GM04504 (cell line): ENCODE measurements around the gene CREB5.
"Not testable (repeated sequence)": the region's sequence is repeated elsewhere in the genome, so short reads cannot be mapped to it uniquely, and the experiment has no call there.

Source experiments
- DNase-seq: peaks from one replicate; pipeline ENCODE4 v3.0.0-alpha.2; 2012; ENCODE audit warnings: low read depth

Gene CREB5, protein sequence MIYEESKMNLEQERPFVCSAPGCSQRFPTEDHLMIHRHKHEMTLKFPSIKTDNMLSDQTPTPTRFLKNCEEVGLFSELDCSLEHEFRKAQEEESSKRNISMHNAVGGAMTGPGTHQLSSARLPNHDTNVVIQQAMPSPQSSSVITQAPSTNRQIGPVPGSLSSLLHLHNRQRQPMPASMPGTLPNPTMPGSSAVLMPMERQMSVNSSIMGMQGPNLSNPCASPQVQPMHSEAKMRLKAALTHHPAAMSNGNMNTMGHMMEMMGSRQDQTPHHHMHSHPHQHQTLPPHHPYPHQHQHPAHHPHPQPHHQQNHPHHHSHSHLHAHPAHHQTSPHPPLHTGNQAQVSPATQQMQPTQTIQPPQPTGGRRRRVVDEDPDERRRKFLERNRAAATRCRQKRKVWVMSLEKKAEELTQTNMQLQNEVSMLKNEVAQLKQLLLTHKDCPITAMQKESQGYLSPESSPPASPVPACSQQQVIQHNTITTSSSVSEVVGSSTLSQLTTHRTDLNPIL

DNA sequence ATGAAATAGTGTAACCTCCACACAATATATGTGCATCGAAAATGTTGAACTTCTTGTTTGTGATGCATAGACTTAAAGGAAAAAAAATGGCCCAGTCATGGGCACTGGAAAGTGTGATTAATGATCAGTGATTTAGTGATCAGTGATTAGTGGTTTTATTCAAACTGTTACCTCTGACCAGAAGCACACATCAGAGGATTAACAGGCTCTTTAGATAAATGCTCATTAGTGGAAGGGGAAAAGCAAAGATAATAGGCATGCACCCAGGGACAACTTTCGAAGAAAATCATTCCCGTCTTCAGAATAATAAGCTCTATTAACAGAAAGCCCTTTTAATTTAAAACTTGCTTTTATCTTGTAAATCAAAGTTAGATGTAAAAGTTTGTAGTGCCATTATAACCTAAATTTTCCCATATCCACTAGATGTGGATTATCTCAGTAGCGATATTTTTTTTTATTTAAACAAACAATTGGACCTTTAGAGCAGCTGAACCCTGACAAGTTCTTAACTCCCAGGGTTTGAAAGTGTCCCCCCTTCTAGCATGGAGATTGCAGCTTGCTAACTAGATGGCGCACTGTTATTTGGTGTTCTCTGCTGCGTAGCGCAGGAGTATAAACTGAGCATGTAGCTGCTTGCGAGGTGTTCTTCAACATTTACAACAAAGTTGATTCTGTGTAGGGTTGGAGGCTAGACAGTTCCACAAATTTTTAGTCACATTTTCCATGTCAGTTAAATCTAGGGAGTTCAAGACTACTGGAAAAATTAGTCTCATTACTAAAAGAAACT is at the start of gene CREB5:
Gene CREB5 (plus strand): TSS at position 643 of the 787 bp plus-strand sequence. CDS start 397 bp downstream, outside the sequence.
- DNase-seq, result no peak

DNA sequence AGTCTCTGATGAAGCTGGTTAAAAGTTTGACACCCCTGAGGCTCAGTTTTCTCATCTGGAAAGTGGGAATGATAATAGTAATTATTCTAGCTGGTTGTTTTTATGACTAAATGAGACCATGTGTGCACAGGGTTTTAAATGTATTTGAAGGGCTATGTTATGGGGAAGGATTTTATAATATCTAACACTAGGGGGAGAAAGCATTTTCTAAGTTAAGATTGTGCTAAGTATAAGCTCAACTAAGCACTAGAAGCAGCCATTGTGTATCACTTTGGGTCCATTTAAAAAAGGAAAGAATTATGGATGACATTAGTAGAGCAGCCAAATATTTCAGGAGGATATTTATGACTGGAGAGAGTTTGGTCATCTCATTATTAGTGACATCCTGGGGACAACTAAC is 49.5 kb upstream of the CREB5 start:
- DNase-seq, result no peak

- DNase-seq, result no peak
Observed at GRCh38 chr7:28364082-28364481, 48.2 kb upstream of the CREB5 start.

GRCh38 chr7:28369523-28369922 is 42.8 kb upstream of the CREB5 start:
- DNase-seq, result no peak

DNA sequence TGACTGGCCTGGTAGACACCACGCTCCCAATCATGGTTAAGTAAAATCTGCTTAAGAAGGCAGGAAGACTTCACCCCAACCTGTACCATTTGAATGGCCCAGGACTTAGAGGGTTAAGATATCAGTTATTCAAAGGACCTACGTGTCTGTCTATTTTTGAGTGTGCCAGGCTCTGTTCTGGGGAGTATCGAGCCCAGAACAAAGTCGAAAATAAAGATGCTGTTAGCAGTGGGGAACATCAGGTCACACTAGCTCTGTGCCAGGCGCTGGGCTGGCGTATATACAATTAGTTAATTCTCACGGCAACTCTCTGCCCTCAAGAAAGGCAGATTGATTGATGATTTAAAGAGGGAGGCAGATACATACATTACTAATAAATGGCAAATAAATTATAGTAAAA is 40.5 kb upstream of the CREB5 start:
- no peak for DNase-seq

GRCh38 chr7:28373990-28374389 is 38.3 kb upstream of the CREB5 start:
- DNase-seq, result no peak

GRCh38 chr7:28375729-28376128 is 36.6 kb upstream of the CREB5 start:
- no peak for DNase-seq

DNA sequence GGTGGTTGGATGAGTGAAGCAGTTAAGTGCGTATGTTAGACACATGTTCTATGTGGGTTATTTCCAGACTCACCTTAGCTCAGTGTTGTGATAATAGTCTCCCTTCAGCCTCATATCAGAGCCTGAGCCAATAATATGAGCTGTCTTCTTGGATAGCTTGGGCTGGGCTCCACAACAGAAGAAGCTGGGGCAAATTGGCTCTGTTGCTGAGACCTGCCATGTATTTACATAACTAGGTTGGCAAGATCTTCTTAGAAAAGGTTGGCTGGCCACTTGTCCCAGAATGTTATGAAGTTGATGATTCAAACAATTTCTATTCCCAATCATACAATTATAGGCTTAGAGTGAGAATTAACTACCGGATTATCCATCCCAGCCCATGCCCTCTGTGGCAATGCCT is 35.7 kb upstream of the CREB5 start:
- no peak for DNase-seq

DNA sequence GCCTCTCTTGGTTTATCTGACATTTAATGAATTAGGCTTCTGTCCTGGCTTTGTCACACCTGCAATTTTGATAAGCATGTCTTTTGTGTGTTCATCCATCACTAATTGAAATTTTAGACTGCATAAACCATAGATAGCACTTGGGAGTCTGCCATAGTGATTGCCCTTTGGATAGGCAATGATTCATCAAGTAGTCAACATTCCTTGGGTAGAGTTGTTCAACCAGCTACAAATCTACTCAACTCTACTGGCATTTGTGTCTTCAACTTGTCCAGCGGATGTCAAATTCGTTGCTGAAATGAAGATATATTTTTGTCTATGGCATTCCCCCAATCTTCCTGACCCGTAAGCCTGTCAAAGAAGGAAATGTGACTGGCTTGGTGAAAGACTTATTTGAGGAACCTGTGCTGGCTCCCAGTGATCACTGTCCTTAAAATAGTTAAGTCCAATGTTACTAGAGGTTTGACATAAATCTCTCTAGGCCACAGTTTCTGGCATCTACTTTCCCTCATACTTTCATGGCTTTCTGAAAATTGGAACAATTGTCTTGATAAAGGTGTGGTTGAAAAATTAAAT is 33.7 kb upstream of the CREB5 start:
- no peak for DNase-seq

DNA sequence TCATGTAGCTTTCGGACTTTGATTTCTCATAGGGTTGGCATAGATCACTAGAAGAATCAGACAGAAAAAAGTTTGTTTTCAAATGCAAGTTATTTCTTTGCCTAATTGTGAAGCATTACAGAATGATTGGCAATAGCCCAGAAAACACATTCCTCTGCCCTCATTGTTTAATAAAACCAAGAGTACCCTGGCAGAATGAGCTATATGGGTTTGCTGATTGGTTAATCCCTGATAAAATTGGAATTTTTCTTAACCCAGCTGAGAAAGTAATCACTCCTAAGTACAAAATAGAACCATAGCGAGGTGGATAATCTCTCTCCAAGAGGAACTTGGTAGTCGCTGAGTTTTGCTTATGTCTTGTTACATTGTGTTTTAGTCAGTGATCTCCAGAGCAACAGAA is 30.9 kb upstream of the CREB5 start:
- no peak for DNase-seq

- no peak for DNase-seq
Observed at GRCh38 chr7:28382144-28382543, 30.2 kb upstream of the CREB5 start.

GRCh38 chr7:28383975-28384374 is 28.3 kb upstream of the CREB5 start:
- no peak for DNase-seq

DNA sequence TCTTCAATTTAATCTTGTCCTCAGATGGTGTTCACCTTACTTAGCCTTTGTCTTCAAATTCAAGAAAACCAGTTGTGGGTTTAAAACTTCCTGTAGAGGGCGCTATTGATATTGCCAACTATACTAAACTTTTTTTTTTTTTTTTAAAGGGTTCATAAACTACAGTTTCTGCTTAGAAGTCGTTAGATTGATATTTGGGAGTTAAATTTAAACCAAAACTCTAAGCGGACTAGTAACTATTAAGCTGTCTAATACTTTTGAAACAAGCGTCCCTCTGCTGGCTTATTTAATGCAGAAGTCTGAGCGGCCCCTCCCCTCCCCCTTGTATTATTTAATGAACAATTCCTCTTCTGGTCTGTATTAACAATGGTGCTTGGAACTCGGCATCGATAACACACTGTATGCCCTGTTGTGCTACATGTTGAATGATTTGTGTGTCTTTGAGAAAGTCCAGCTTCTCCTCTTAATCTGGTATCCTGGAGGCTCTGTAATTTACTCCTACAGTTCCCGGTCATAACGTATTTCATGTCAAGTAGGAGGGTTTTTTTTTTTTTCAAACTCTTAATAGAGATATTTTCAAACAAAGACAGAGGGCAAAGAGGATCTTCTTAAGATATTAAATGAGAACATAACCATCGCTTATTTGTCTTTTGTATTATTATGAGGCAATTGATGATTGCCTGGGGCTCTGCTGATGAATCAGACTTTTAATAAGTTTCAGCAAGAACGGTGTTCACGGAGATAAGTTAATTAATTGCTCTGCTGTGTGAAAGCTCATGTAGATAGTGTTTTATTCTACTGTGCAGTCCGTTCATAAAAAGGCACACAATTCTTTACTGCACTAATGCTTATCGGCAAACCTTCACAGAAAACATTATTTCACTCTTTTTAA is 22.6 kb upstream of the CREB5 start:
- DNase-seq, result peak; percentile 26

GRCh38 chr7:28390426-28390825 is 21.9 kb upstream of the CREB5 start:
- DNase-seq, result no peak

DNA sequence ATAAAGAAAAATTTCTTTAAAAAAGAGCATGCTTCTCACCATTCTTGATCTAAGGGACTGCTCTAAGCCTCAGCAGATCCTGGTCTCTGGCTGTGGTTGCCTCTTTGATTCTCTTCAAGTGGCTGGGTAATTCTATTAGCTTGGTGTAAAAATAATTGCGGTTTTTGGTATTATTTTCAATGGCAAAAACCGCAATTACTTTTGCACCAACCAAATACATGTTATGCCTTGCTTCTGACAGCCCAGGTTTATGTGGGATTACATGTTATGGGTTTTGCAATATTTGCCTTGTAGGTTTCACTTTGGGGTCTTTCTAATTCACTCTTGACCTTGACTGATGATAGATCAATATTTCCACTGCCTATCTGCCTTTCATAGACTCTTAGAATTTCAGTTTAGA is 20.0 kb upstream of the CREB5 start:
- no peak for DNase-seq

- no peak for DNase-seq
Observed at GRCh38 chr7:28395404-28395803, 16.9 kb upstream of the CREB5 start.

- no peak for DNase-seq
Observed at GRCh38 chr7:28395831-28396230, 16.5 kb upstream of the CREB5 start.

- no peak for DNase-seq
Observed at GRCh38 chr7:28397141-28397540, 15.2 kb upstream of the CREB5 start.

DNA sequence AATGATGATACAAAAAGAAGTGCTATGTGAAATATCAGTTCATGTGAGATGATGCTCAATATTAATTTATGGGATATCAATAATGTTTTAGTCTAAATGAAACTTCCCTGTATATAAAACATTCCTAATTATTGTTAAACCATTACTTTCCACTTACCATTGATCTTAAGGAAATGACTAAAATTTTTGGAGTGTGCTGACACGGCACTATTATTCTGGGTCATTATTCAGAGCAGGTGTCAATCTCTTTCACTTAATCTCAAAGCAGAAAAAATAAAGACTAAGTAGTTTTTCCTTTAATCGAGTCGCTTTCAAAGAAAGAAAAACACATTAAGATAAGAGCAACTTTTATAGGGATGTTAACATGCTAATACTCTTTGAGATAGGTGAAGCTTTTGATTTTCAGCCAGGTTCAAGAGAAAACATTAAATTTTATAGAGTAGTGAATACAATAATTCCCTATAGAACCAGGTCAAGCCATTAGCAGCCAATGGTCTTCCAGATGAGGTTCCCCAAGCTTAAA is 11.4 kb upstream of the CREB5 start:
- no peak for DNase-seq

DNA sequence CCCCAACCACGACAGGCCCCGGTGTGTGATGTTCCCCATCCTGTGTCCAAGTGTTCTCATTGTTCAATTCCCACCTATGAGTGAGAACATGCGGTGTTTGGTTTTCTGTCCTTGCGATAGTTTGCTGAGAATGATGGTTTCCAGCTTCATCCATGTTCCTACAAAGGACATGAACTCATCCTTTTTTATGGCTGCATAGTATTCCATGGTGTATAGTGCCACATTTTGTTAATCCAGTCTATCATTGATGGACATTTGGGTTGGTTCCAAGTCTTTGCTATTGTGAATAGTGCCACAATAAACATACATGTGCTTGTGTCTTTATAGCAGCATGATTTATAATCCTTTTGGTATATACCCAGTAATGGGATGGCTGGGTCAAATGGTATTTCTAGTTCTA is 10.8 kb upstream of the CREB5 start:
- not testable (repeated sequence) for DNase-seq

- peak; percentile 22 for DNase-seq
Observed at GRCh38 chr7:28405662-28406061, 6.7 kb upstream of the CREB5 start.

- DNase-seq, result no peak
Observed at GRCh38 chr7:28406192-28406591, 6.1 kb upstream of the CREB5 start.
